ENCODE results near the gene PCDHA3. TPM values are rescaled to one million over a fixed set of nuclear protein-coding genes. Genes with fewer than 3 reads are reported as not detected.
"Not testable (repeated sequence)": the region's sequence is repeated elsewhere in the genome, so short reads cannot be mapped to it uniquely, and the experiment has no call there.

PCDHA3 gene
- polyA plus RNA-seq, 2 donors: 0.04 TPM; not detected in 1

DNA sequence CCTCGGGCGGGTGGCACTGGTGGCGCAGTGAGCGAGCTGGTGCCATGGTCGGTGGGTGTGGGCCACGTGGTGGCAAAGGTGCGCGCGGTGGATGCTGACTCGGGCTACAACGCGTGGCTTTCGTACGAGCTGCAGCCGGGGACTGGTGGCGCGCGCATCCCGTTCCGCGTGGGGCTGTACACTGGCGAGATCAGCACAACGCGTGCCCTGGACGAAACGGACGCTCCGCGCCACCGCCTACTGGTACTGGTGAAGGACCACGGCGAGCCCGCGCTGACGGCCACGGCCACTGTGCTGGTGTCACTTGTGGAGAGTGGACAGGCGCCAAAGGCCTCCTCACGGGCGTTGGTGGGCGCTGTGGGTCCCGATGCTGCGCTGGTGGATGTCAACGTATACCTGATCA, 8.0 kb downstream of the PCDHA3 start:
- Histone ChIP-seq H3K9me3 (ENCODE audit: control insufficient read depth in 2 of 2, insufficient read depth in 1 of 2, low read depth in 1 of 2, low read length in 1 of 2) (peaks cover 11 to 16% of the 10 kb centered on the region in 2 donors), H3K4me3 (ENCODE audit: low read depth in 1 of 2, low read length in 2 of 2) (no peak overlapping the region), H3K27me3 (ENCODE audit: control insufficient read depth in 1 of 2, insufficient read depth in 2 of 2, low read length in 2 of 2) (no peaks in the 10 kb centered on the region), H3K36me3 (ENCODE audit: control insufficient read depth in 2 of 2, insufficient read depth in 2 of 2, low read length in 1 of 2) (no peaks in the 10 kb centered on the region), H3K27ac (ENCODE audit: low read depth in 2 of 2, low read length in 1 of 2) (no peak overlapping the region), H3K4me1 (ENCODE audit: control insufficient read depth in 2 of 2, insufficient read depth in 2 of 2, low read length in 1 of 2) (no peaks in the 10 kb centered on the region)
- WGBS, 2 donors: 69 to 73% methylated on average over 42 to 43 of the region's 43 CpGs

GRCh38 chr5:140821375-140822280, 20.8 kb downstream of the PCDHA3 start, which contains the start of gene PCDHA5:
Gene PCDHA5 (plus strand): TSS chr5:140821613.
- Histone ChIP-seq H3K4me1 (ENCODE audit: control insufficient read depth in 2 of 2, insufficient read depth in 2 of 2, low read length in 1 of 2) (no peaks in the 10 kb centered on the region), H3K4me3 (ENCODE audit: low read depth in 1 of 2, low read length in 2 of 2) (no peak within 1 kb of the TSS), H3K27ac (ENCODE audit: low read depth in 2 of 2, low read length in 1 of 2) (no peak within 1 kb of the TSS), H3K27me3 (ENCODE audit: control insufficient read depth in 1 of 2, insufficient read depth in 2 of 2, low read length in 2 of 2) (no peaks in the 10 kb centered on the region), H3K9me3 (ENCODE audit: control insufficient read depth in 2 of 2, insufficient read depth in 1 of 2, low read depth in 1 of 2, low read length in 1 of 2) (peaks cover 18 to 19% of the 10 kb centered on the region in 2 donors), H3K36me3 (ENCODE audit: control insufficient read depth in 2 of 2, insufficient read depth in 2 of 2, low read length in 1 of 2) (no peaks in the 10 kb centered on the region)
- WGBS, 2 donors: 29 to 34% methylated on average over 39 of the region's 39 CpGs

- no peak overlapping the region for H3K27ac ChIP-seq (ENCODE audit: low read depth in 2 of 2, low read length in 1 of 2)
- WGBS, 2 donors: 26 to 29% methylated on average over 6 of the region's 6 CpGs
- no peaks in the 10 kb centered on the region for H3K27me3 ChIP-seq (ENCODE audit: control insufficient read depth in 1 of 2, insufficient read depth in 2 of 2, low read length in 2 of 2)
- H3K4me3 ChIP-seq (ENCODE audit: low read depth in 1 of 2, low read length in 2 of 2): no peak overlapping the region
- H3K4me1 ChIP-seq (ENCODE audit: control insufficient read depth in 2 of 2, insufficient read depth in 2 of 2, low read length in 1 of 2): no peaks in the 10 kb centered on the region
- no peaks in the 10 kb centered on the region for H3K36me3 ChIP-seq (ENCODE audit: control insufficient read depth in 2 of 2, insufficient read depth in 2 of 2, low read length in 1 of 2)
- peaks cover 18 to 19% of the 10 kb centered on the region in 2 donors for H3K9me3 ChIP-seq (ENCODE audit: control insufficient read depth in 2 of 2, insufficient read depth in 1 of 2, low read depth in 1 of 2, low read length in 1 of 2)
Measured at GRCh38 chr5:140822281-140822629, 21.4 kb downstream of the PCDHA3 start.

DNA sequence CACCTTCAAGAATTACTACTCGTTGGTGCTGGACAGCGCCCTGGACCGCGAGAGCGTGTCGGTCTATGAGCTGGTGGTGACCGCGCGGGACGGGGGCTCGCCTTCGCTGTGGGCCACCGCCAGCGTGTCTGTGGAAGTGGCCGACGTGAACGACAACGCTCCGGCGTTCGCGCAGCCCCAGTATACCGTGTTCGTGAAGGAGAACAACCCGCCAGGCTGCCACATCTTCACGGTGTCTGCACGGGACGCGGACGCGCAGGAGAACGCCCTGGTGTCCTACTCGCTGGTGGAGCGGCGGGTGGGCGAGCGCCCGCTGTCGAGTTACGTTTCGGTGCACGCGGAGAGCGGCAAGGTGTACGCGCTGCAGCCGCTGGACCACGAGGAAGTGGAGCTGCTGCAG, 22.1 kb downstream of the PCDHA3 start:
- H3K4me1 ChIP-seq (ENCODE audit: control insufficient read depth in 2 of 2, insufficient read depth in 2 of 2, low read length in 1 of 2); H3K27ac ChIP-seq (ENCODE audit: low read depth in 2 of 2, low read length in 1 of 2); H3K4me3 ChIP-seq (ENCODE audit: low read depth in 1 of 2, low read length in 2 of 2); H3K36me3 ChIP-seq (ENCODE audit: control insufficient read depth in 2 of 2, insufficient read depth in 2 of 2, low read length in 1 of 2); H3K27me3 ChIP-seq (ENCODE audit: control insufficient read depth in 1 of 2, insufficient read depth in 2 of 2, low read length in 2 of 2): not testable (repeated sequence)
- WGBS, 2 donors: 57 to 60% methylated on average over 48 of the region's 48 CpGs
- peaks cover 18 to 20% of the 10 kb centered on the region in 2 donors for H3K9me3 ChIP-seq (ENCODE audit: control insufficient read depth in 2 of 2, insufficient read depth in 1 of 2, low read depth in 1 of 2, low read length in 1 of 2)

DNA sequence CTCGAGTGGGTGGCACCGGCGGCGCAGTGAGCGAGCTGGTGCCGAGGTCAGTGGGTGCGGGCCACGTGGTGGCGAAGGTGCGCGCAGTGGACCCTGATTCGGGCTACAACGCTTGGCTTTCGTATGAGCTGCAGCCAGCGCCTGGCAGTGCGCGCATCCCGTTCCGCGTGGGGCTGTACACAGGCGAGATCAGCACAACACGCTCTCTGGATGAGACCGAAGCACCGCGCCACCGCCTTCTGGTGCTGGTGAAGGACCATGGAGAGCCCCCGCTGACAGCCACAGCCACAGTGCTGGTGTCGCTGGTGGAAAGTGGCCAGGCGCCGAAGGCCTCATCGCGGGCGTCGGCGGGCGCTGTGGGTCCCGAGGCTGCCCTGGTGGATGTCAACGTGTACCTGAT, 22.6 kb downstream of the PCDHA3 start:
- peaks cover 22 to 23% of the 10 kb centered on the region in 2 donors for H3K9me3 ChIP-seq (ENCODE audit: control insufficient read depth in 2 of 2, insufficient read depth in 1 of 2, low read depth in 1 of 2, low read length in 1 of 2)
- H3K4me3 ChIP-seq (ENCODE audit: low read depth in 1 of 2, low read length in 2 of 2): no peak overlapping the region
- H3K27me3 ChIP-seq (ENCODE audit: control insufficient read depth in 1 of 2, insufficient read depth in 2 of 2, low read length in 2 of 2): no peaks in the 10 kb centered on the region
- H3K4me1 ChIP-seq (ENCODE audit: control insufficient read depth in 2 of 2, insufficient read depth in 2 of 2, low read length in 1 of 2): no peaks in the 10 kb centered on the region
- 58 to 62% methylated on average over 38 of the region's 38 CpGs for WGBS, 2 donors
- H3K27ac ChIP-seq (ENCODE audit: low read depth in 2 of 2, low read length in 1 of 2): no peak overlapping the region
- no peaks in the 10 kb centered on the region for H3K36me3 ChIP-seq (ENCODE audit: control insufficient read depth in 2 of 2, insufficient read depth in 2 of 2, low read length in 1 of 2)

DNA sequence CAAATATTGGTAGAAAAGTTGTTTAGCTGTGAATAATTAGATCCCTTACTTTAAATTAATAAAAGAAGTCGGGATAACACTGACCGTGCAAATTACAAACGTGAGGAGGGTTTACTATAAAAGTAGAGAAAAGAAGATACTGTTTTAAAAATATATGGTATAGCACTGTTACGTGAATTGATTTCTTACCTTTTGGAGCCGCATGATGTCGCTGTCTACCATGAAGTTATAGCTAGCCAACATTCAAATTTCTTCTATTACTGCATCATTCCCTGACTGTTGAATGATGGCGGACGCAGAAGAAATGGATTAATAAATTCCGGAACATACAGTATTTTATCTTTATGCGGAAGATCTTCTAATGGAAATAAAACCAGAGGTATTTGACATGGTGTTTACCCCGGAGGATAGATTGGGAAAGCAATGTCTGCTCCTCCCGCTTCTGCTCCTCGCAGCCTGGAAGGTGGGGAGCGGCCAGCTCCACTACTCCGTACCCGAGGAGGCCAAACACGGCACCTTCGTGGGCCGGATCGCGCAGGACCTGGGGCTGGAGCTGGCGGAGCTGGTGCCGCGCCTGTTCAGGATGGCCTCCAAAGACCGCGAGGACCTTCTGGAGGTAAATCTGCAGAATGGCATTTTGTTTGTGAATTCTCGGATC, 27.0 kb downstream of the PCDHA3 start, which contains the start of gene PCDHA6:
PCDHA6 (plus strand) TSS at position 257 of the 658 bp plus-strand sequence; CDS start at position 389, 132 bp downstream.
- H3K4me1 ChIP-seq (ENCODE audit: control insufficient read depth in 2 of 2, insufficient read depth in 2 of 2, low read length in 1 of 2): no peaks in the 10 kb centered on the region
- no peaks in the 10 kb centered on the region for H3K36me3 ChIP-seq (ENCODE audit: control insufficient read depth in 2 of 2, insufficient read depth in 2 of 2, low read length in 1 of 2)
- no peak within 1 kb of the TSS for H3K27ac ChIP-seq (ENCODE audit: low read depth in 2 of 2, low read length in 1 of 2)
- H3K27me3 ChIP-seq (ENCODE audit: control insufficient read depth in 1 of 2, insufficient read depth in 2 of 2, low read length in 2 of 2): no peaks in the 10 kb centered on the region
- no peak within 1 kb of the TSS for H3K4me3 ChIP-seq (ENCODE audit: low read depth in 1 of 2, low read length in 2 of 2)
- 20 to 24% methylated on average over 27 of the region's 27 CpGs for WGBS, 2 donors
- peaks cover 20 to 25% of the 10 kb centered on the region in 2 donors for H3K9me3 ChIP-seq (ENCODE audit: control insufficient read depth in 2 of 2, insufficient read depth in 1 of 2, low read depth in 1 of 2, low read length in 1 of 2)

- Histone ChIP-seq H3K9me3 (ENCODE audit: control insufficient read depth in 2 of 2, insufficient read depth in 1 of 2, low read depth in 1 of 2, low read length in 1 of 2) (peaks cover 16 to 20% of the 10 kb centered on the region in 2 donors), H3K4me3 (ENCODE audit: low read depth in 1 of 2, low read length in 2 of 2) (no peak overlapping the region)
Measured at GRCh38 chr5:140828362-140828737, 27.5 kb downstream of the PCDHA3 start.

GRCh38 chr5:140829511-140830501, 28.9 kb downstream of the PCDHA3 start:
- WGBS, 2 donors: 43 to 50% methylated on average over 97 to 106 of the region's 106 CpGs
- not testable (repeated sequence) for H3K4me1 ChIP-seq (ENCODE audit: control insufficient read depth in 2 of 2, insufficient read depth in 2 of 2, low read length in 1 of 2); H3K36me3 ChIP-seq (ENCODE audit: control insufficient read depth in 2 of 2, insufficient read depth in 2 of 2, low read length in 1 of 2); H3K4me3 ChIP-seq (ENCODE audit: low read depth in 1 of 2, low read length in 2 of 2); H3K27me3 ChIP-seq (ENCODE audit: control insufficient read depth in 1 of 2, insufficient read depth in 2 of 2, low read length in 2 of 2); H3K27ac ChIP-seq (ENCODE audit: low read depth in 2 of 2, low read length in 1 of 2)
- H3K9me3 ChIP-seq (ENCODE audit: control insufficient read depth in 2 of 2, insufficient read depth in 1 of 2, low read depth in 1 of 2, low read length in 1 of 2): peaks cover 15 to 18% of the 10 kb centered on the region in 2 donors

More at GRCh38 chr5:140828362-140828737, 27.5 kb downstream of the PCDHA3 start:
- WGBS, 2 donors: 18 to 31% methylated on average over 18 of the region's 18 CpGs
- Histone ChIP-seq H3K4me1 (ENCODE audit: control insufficient read depth in 2 of 2, insufficient read depth in 2 of 2, low read length in 1 of 2) (no peaks in the 10 kb centered on the region), H3K36me3 (ENCODE audit: control insufficient read depth in 2 of 2, insufficient read depth in 2 of 2, low read length in 1 of 2) (no peaks in the 10 kb centered on the region), H3K27me3 (ENCODE audit: control insufficient read depth in 1 of 2, insufficient read depth in 2 of 2, low read length in 2 of 2) (no peaks in the 10 kb centered on the region), H3K27ac (ENCODE audit: low read depth in 2 of 2, low read length in 1 of 2) (no peak overlapping the region)

DNA sequence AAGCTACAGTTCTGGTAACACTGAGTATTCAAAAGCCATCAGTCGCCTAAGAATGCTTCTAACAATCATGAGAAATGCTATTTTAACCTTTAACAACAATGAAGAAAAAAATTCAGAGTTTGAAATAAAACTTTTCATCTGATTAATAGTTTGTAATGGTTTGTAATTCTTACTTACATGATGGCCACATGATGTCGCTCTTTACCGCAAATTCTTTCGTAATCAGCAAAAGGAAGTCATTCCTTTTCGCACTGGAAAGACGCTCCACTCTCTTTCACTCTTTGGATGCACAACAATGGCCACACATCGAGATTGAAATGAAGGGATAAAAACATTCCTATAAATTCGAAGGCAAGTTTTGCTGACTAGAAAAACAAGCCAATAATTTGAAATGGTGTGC, 33.1 kb downstream of the PCDHA3 start, which contains the start of gene PCDHA7:
PCDHA7 (plus strand) TSS at position 277 of the 400 bp plus-strand sequence; CDS start at position 392, 115 bp downstream.
- H3K36me3 ChIP-seq (ENCODE audit: control insufficient read depth in 2 of 2, insufficient read depth in 2 of 2, low read length in 1 of 2): no peaks in the 10 kb centered on the region
- 11 to 13% methylated on average over 8 of the region's 8 CpGs for WGBS, 2 donors
- peaks cover 21 to 27% of the 10 kb centered on the region in 2 donors for H3K9me3 ChIP-seq (ENCODE audit: control insufficient read depth in 2 of 2, insufficient read depth in 1 of 2, low read depth in 1 of 2, low read length in 1 of 2)
- no peaks in the 10 kb centered on the region for H3K4me1 ChIP-seq (ENCODE audit: control insufficient read depth in 2 of 2, insufficient read depth in 2 of 2, low read length in 1 of 2)
- no peak within 1 kb of the TSS for H3K4me3 ChIP-seq (ENCODE audit: low read depth in 1 of 2, low read length in 2 of 2)
- H3K27ac ChIP-seq (ENCODE audit: low read depth in 2 of 2, low read length in 1 of 2): no peak within 1 kb of the TSS
- H3K27me3 ChIP-seq (ENCODE audit: control insufficient read depth in 1 of 2, insufficient read depth in 2 of 2, low read length in 2 of 2): no peaks in the 10 kb centered on the region
